ENCODE data around the gene RELA.
"Not testable (repeated sequence)": the region's sequence is repeated elsewhere in the genome, so short reads cannot be mapped to it uniquely, and the experiment has no call there.

The RELA gene

GRCh38 chr11:65662799-65663638 is at the start of gene RELA:
Gene RELA, minus strand, starts transcription at chr11:65662916. Its CDS starts 84 bp downstream, at chr11:65662832.
- DNase-seq (ENCODE audit: low spot score) (peak; percentile 87), FAIRE-seq (no peak)

- DNase-seq (ENCODE audit: low spot score): peak; percentile 93
- FAIRE-seq: peak; percentile 76
These were observed 49.3 kb upstream of the RELA start, which contains the start of gene KAT5 for GRCh38 chr11:65711785-65712632. Gene KAT5, plus strand, starts transcription at chr11:65712252. Its CDS starts 16 bp downstream, at chr11:65712268.

GRCh38 chr11:65710421-65710820 is 47.7 kb upstream of the RELA start:
- FAIRE-seq (no peak), DNase-seq (ENCODE audit: low spot score) (no peak)

GRCh38 chr11:65709661-65710060 is 46.9 kb upstream of the RELA start:
- FAIRE-seq: no peak
- DNase-seq (ENCODE audit: low spot score): no peak

- no peak for DNase-seq (ENCODE audit: low spot score)
- FAIRE-seq: no peak
These were observed 45.7 kb upstream of the RELA start for GRCh38 chr11:65708451-65708850.

- FAIRE-seq: not testable (repeated sequence)
These were observed 44.3 kb upstream of the RELA start for GRCh38 chr11:65707002-65707401.

GRCh38 chr11:65706303-65706763 is 43.6 kb upstream of the RELA start:
- not testable (repeated sequence) for DNase-seq (ENCODE audit: low spot score)
- FAIRE-seq: peak; percentile 42

More at GRCh38 chr11:65707002-65707401, 44.3 kb upstream of the RELA start:
- DNase-seq (ENCODE audit: low spot score): not testable (repeated sequence)

GRCh38 chr11:65703846-65704245 is 41.1 kb upstream of the RELA start:
- DNase-seq (ENCODE audit: low spot score) (no peak), FAIRE-seq (no peak)

- DNase-seq (ENCODE audit: low spot score): no peak
- no peak for FAIRE-seq
These were observed 39.0 kb upstream of the RELA start for GRCh38 chr11:65701686-65702085.

- no peak for FAIRE-seq
- no peak for DNase-seq (ENCODE audit: low spot score)
These were observed 37.7 kb upstream of the RELA start for GRCh38 chr11:65700399-65700798.

- DNase-seq (ENCODE audit: low spot score) (no peak), FAIRE-seq (no peak)
These were observed 36.6 kb upstream of the RELA start for GRCh38 chr11:65699306-65699705.

GRCh38 chr11:65698205-65698604 is 35.5 kb upstream of the RELA start:
- FAIRE-seq (no peak), DNase-seq (ENCODE audit: low spot score) (no peak)

- DNase-seq (ENCODE audit: low spot score): no peak
- FAIRE-seq: no peak
These were observed 34.3 kb upstream of the RELA start for GRCh38 chr11:65696802-65697552.

- DNase-seq (ENCODE audit: low spot score): no peak
- FAIRE-seq: no peak
These were observed 32.9 kb upstream of the RELA start for GRCh38 chr11:65695459-65696241.

- no peak for FAIRE-seq
- DNase-seq (ENCODE audit: low spot score): no peak
These were observed 29.7 kb upstream of the RELA start for GRCh38 chr11:65692367-65692766.

- FAIRE-seq; DNase-seq (ENCODE audit: low spot score): not testable (repeated sequence)
These were observed 29.1 kb upstream of the RELA start for GRCh38 chr11:65691847-65692246.

- no peak for FAIRE-seq
- DNase-seq (ENCODE audit: low spot score): no peak
These were observed 23.3 kb upstream of the RELA start for GRCh38 chr11:65685981-65686380.

- not testable (repeated sequence) for FAIRE-seq; DNase-seq (ENCODE audit: low spot score)
These were observed 20.8 kb upstream of the RELA start for GRCh38 chr11:65683480-65683879.

- no peak for FAIRE-seq
These were observed 17.6 kb upstream of the RELA start for GRCh38 chr11:65680192-65680743.

GRCh38 chr11:65672982-65673381 is 10.3 kb upstream of the RELA start:
- no peak for FAIRE-seq
- no peak for DNase-seq (ENCODE audit: low spot score)

More at GRCh38 chr11:65680192-65680743, 17.6 kb upstream of the RELA start:
- no peak for DNase-seq (ENCODE audit: low spot score)
